Activated naive CD8-positive, alpha-beta T cell (primary cell): ENCODE data around the gene CYP4F22.
A peak's percentile ranks its signal among the peaks of the same experiment; 100 is the strongest.
"Not testable (repeated sequence)": the region's sequence is repeated elsewhere in the genome, so short reads cannot be mapped to it uniquely, and the experiment has no call there.

ENCODE experiments used
- H3K27ac Mint-ChIP-seq: one replicate; pipeline ENCODE4 v1.8.0; 2021; ENCODE audit warnings: mixed read lengths
- H3K27me3 Mint-ChIP-seq: one replicate; pipeline ENCODE4 v1.8.0; 2021; ENCODE audit warnings: mixed read lengths
- H3K36me3 Mint-ChIP-seq: one replicate; pipeline ENCODE4 v1.8.0; 2021; ENCODE audit warnings: mixed read lengths
- H3K4me1 Mint-ChIP-seq: one replicate; pipeline ENCODE4 v1.8.0; 2021; ENCODE audit warnings: low read depth, mixed read lengths
- H3K4me3 Mint-ChIP-seq: one replicate; pipeline ENCODE4 v1.8.0; 2021; ENCODE audit warnings: mild to moderate bottlenecking, mixed read lengths
- H3K9me3 Mint-ChIP-seq: one replicate; pipeline ENCODE4 v1.8.0; 2021; ENCODE audit warnings: low read depth, mixed read lengths

Gene CYP4F22

DNA sequence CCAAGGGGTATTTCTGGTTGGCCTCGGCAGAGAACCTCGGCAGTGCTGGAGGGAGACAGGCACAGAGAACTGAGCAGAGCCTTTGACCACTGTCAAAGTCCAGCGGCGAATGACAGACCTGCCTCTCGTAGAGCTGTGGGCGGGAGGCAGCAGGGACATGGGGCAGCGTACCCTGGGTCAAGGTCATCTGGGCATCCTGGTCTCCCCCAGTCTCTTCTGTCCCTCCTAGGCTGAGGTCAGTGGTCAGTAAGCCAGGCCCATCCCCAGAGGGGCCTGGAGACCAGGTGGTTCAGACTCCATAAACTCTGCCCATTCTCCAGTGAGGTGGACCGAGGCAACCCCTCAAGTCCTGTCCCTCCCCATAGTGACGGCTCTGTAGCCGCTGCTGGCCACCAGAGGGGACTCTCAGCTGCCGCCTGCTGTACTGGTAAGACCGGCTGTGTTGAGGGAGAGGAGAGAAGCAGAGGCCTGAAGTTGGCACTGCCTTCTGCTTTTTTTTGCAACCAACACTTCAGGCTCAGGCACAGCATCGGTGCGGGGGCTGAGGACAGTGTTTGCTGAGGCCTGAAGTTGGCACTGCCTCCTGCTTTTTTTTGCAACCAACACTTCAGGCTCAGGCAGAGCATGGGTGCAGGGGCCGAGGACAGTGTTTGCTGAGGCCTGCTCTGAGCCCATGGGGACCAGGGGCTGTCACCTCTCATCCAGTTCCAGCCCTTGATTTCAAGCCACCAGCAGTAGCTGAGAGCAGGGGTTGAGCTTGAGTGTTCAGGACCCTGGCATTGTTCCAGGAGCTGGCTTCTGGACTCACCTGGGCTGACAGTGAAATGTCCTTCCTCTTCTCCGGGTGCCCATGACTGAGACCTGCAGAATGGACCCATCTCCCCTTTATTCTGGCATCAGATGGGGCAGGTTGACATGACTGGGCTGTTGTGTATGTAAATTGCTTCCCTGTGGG, 28.7 kb upstream of the CYP4F22 start, which contains the start of gene PGLYRP2:
PGLYRP2 (minus strand) TSS at position 111 of the 955 bp plus-strand sequence. CDS start 130 bp downstream, outside the sequence.
- Mint-ChIP-seq H3K27ac (no peak within 1 kb of the TSS), H3K4me1 (peaks cover 40% of the 10 kb centered on the region), H3K27me3 (no peaks in the 10 kb centered on the region), H3K9me3 (no peaks in the 10 kb centered on the region), H3K4me3 (peak within 1 kb of the TSS; percentile 48), H3K36me3 (no peaks in the 10 kb centered on the region)

DNA sequence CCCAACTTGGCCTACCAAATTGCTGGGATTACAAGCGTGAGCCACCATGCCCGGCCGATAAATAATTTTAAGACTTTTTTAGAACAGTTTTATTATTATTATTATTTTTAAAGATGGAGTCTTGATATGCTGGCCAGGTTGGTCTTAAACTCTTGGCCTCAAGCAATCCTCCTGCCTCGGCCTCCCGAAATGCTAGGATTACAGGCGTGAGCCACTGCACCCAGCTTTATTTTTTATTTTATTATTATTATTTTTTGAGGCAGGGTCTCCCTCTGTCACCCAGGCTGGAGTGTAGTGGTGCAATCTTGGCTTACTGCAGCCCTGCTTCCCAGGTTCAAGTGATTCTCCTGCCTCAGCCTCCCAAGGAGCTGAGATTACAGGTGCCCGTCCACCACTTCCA, 27.3 kb upstream of the CYP4F22 start:
- H3K36me3 Mint-ChIP-seq, H3K9me3 Mint-ChIP-seq, H3K27ac Mint-ChIP-seq: not testable (repeated sequence)

DNA sequence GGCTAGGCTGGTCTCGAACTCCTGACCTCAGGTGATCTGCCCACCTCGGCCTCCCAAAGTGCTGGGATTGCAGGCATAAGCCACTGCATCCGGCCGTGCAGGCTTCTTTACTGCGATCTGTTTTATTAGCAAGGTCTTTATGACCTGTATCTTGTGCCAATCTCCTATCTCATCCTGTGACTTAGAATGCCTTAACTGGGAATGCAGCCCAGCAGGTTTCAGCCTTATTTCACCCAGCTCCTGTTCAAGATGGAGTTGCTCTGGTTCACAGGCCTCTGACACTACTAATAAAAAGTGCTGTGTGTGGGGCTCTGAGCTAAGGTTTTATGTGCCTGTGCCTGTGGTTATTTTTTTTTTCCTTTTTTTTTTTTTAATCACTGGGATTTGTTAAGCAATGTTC, 22.6 kb upstream of the CYP4F22 start:
- H3K27ac Mint-ChIP-seq, H3K4me1 Mint-ChIP-seq, H3K27me3 Mint-ChIP-seq, H3K36me3 Mint-ChIP-seq, H3K4me3 Mint-ChIP-seq, H3K9me3 Mint-ChIP-seq: not testable (repeated sequence)

More for the DNA sequence above, 27.3 kb upstream of the CYP4F22 start:
- not testable (repeated sequence) for H3K4me3 Mint-ChIP-seq, H3K27me3 Mint-ChIP-seq
- peaks cover 38% of the 10 kb centered on the region for H3K4me1 Mint-ChIP-seq

DNA sequence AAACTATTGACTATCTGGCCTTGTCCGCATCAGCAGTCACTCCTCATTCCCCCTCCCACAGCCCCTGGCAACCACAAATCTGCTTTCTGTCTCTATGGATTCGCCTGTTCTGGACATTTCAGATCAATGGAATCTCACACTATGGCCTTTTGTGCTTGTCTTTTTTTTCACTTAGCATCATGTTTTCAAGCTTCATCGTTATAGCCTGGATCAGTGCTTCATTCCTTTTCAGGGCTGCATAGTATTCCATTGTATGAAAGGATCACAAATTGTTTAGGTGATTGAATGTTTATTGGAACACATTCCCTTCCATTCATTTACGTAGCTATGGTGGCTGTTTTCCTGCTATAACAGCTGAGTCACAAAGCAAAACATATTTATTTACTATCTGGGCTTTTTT, 21.3 kb upstream of the CYP4F22 start:
- Mint-ChIP-seq H3K27me3 (no peaks in the 10 kb centered on the region), H3K4me1 (peaks cover 10% of the 10 kb centered on the region), H3K4me3 (no peak overlapping the region), H3K9me3 (no peaks in the 10 kb centered on the region), H3K36me3 (no peaks in the 10 kb centered on the region), H3K27ac (no peak overlapping the region)

DNA sequence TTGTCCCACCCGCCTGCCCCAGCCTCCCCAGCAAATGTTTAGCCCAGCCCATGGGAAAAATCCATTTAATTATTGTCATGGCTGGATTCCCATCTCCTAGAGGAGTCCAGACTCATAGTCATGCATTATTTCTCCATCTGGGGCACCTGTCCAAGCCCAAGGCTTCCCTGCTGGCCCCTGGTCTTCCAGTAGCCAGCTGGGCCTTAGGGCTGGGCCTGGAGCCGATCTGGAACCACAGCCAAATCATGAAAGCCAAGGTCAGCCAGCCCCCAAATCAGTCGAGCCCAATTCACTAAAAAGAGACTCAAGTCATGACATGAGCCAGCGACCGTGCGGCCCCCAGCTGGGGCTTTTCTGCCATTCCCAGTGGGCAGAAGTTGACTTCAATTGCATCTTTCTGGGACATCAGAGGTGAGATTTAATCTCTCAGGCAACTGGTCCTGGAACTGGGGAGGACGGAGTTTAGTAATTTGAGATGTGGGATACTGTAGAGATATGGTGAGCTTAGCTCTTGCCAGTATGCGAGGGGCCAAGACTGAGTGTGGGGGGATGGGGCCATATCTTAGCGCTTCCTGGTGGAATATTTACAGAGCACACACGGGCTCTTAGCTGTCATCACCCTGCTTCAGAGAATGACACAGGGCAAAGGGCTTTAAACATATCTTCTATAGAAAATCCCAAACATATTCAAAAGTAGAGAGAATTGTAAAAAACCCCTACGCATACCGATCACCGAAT, 19.7 kb upstream of the CYP4F22 start:
- H3K4me3 Mint-ChIP-seq, result no peak overlapping the region

DNA sequence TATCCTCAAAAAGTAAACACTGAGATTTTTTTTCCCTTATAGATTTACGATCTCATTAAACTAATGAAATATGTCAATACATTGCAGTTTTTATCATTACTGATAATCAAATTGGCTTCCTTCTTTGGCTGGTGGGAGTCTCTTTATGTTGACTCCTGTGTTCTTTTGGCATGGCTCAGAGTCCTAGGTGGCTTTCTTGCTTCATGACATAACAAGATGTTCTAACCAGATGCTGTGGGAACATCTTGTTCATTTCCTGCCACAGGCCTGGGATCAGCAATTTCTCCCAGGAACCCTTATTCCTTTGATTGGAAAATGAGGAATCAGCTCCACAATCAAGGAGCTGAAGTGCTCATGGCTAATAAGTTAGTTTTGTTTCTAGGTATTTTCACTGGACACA, 13.2 kb upstream of the CYP4F22 start:
- no peaks in the 10 kb centered on the region for H3K27me3 Mint-ChIP-seq
- no peaks in the 10 kb centered on the region for H3K36me3 Mint-ChIP-seq
- H3K4me1 Mint-ChIP-seq, result peaks cover 10% of the 10 kb centered on the region
- H3K4me3 Mint-ChIP-seq, result no peak overlapping the region
- no peaks in the 10 kb centered on the region for H3K9me3 Mint-ChIP-seq
- H3K27ac Mint-ChIP-seq, result no peak overlapping the region

More for the DNA sequence above, 19.7 kb upstream of the CYP4F22 start:
- Mint-ChIP-seq H3K4me1 (peaks cover 2% of the 10 kb centered on the region), H3K36me3 (no peaks in the 10 kb centered on the region), H3K9me3 (no peaks in the 10 kb centered on the region), H3K27me3 (no peaks in the 10 kb centered on the region), H3K27ac (no peak overlapping the region)

DNA sequence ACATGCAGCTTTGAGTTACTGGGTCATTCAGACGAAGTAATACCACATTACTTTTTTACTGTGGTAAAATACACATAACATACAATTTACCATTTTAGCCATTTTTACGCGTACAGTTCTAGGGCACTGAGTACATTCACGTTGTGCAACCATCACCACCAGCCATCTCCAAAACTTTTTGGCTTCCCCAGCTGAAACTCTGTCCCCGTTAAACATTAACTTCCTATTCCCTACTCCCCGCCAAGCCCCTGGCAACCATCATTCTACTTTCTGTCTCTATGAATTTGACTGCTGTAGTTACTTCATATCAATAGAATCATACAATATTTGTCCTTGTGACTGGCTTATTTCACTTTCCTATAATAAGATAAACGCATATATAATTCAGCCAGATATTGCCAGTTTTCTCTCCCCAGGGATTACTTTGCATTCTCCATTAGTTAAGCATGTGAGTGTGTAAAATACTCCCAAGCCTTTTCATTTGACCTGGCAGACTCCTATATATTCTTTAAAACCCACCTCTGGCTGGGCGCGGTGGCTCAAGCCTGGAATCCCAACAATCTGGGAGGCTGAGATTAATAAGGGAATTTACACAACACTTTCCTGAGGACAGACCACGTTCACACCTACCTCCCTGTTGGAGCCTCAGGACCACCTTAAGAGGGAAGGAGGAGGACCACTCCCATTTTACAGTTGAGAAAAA, 10.0 kb upstream of the CYP4F22 start:
- H3K9me3 Mint-ChIP-seq, result no peaks in the 10 kb centered on the region

DNA sequence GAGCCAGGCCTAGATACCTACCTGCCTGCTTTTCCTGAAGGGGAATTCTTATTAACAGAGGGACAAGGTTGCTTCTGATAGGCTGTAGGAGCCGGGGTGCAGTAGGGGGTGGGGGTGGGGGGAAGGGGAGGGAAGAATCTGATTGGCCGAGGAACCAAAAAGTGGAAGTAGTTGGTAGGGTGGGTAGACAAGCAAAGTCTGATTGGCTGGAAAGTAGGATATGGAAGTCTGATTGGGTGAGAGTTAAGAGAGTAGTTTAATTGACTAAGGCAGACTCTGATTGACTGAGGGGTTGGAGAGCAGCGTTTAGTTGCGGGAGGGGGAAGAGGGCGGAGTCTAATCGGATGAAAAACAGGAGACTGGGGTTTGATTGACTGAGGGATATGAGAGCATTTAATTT, 9.4 kb upstream of the CYP4F22 start:
- no peaks in the 10 kb centered on the region for H3K27me3 Mint-ChIP-seq
- no peaks in the 10 kb centered on the region for H3K36me3 Mint-ChIP-seq
- no peak overlapping the region for H3K4me3 Mint-ChIP-seq
- H3K27ac Mint-ChIP-seq, result no peak overlapping the region
- H3K9me3 Mint-ChIP-seq, result no peaks in the 10 kb centered on the region
- H3K4me1 Mint-ChIP-seq, result peaks cover 21% of the 10 kb centered on the region

More for the DNA sequence above, 10.0 kb upstream of the CYP4F22 start:
- no peaks in the 10 kb centered on the region for H3K36me3 Mint-ChIP-seq
- peaks cover 21% of the 10 kb centered on the region for H3K4me1 Mint-ChIP-seq
- H3K27me3 Mint-ChIP-seq, result no peaks in the 10 kb centered on the region
- no peak overlapping the region for H3K4me3 Mint-ChIP-seq
- no peak overlapping the region for H3K27ac Mint-ChIP-seq

DNA sequence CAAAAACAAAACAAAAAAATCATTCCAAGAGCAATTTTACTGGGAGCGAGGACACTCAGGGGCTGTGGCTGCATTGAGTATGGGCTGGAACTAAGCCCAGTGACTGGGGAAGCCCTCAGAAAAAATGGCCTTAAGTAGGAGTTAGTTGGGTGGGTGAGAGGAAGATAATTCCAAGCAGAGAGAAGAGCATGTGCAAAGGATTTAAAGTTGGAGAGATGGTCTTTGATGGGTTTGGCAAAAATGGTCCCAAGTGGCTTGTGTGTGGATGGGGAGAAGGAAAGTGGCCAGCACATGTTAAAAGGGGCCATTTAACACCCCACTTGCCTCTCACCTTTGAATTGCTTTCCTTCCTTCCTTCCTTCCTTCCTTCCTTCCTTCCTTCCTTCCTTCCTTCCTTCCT, 6.7 kb upstream of the CYP4F22 start:
- Mint-ChIP-seq H3K9me3 (no peaks in the 10 kb centered on the region), H3K4me1 (peaks cover 21% of the 10 kb centered on the region)

DNA sequence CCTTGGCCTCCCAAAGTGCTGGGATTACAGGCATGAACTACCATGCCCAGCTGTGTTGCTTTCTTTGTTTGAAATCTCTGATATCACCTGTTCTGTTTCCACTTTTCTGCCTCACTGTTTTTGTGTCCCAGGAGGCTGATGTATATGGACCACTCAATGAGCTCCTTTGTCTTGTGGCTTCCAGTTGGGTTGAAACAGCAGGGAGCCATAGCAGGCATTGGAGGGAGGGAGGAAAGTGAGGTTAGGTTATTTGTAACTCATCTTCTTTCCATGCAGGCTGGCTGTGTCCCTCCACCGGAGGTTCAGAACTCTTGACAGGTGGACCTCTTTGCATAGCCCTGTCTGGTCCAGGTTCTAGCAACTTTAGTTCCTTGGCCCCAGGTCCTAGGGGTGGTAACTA, 6.1 kb upstream of the CYP4F22 start:
- Mint-ChIP-seq H3K4me1 (peaks cover 21% of the 10 kb centered on the region), H3K27me3 (no peaks in the 10 kb centered on the region), H3K4me3 (no peak overlapping the region), H3K27ac (no peak overlapping the region), H3K36me3 (no peaks in the 10 kb centered on the region), H3K9me3 (no peaks in the 10 kb centered on the region)

More for the DNA sequence above, 6.7 kb upstream of the CYP4F22 start:
- Mint-ChIP-seq H3K4me3 (no peak overlapping the region), H3K27ac (no peak overlapping the region), H3K27me3 (no peaks in the 10 kb centered on the region), H3K36me3 (no peaks in the 10 kb centered on the region)

DNA sequence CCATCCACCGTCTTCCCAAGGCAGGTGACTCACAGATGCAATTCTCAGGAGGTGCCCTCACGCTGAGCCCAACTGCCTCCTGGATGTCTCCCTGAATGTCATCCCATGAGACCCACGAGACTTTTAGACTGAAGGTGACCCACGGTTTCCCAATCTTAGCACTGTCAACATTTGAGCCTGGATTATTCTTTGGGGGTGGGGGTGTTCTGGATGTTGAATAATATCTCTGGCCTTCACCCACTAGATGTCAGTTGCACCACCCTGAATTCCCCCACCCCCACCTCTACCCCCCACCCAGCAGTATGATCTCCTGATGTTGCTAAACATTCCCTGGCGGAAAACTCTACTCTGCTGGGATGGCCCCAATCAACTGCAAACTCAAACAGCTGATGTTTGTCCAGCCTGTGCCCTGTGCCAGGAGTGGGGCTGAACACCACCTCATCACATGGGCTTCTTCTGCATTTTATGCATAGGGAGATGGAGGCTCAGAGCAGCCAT, 2.2 kb upstream of the CYP4F22 start:
- no peaks in the 10 kb centered on the region for H3K36me3 Mint-ChIP-seq
- H3K27me3 Mint-ChIP-seq, result no peaks in the 10 kb centered on the region
- H3K27ac Mint-ChIP-seq, result no peak overlapping the region
- no peak overlapping the region for H3K4me3 Mint-ChIP-seq
- peaks cover 29% of the 10 kb centered on the region for H3K4me1 Mint-ChIP-seq
- no peaks in the 10 kb centered on the region for H3K9me3 Mint-ChIP-seq

DNA sequence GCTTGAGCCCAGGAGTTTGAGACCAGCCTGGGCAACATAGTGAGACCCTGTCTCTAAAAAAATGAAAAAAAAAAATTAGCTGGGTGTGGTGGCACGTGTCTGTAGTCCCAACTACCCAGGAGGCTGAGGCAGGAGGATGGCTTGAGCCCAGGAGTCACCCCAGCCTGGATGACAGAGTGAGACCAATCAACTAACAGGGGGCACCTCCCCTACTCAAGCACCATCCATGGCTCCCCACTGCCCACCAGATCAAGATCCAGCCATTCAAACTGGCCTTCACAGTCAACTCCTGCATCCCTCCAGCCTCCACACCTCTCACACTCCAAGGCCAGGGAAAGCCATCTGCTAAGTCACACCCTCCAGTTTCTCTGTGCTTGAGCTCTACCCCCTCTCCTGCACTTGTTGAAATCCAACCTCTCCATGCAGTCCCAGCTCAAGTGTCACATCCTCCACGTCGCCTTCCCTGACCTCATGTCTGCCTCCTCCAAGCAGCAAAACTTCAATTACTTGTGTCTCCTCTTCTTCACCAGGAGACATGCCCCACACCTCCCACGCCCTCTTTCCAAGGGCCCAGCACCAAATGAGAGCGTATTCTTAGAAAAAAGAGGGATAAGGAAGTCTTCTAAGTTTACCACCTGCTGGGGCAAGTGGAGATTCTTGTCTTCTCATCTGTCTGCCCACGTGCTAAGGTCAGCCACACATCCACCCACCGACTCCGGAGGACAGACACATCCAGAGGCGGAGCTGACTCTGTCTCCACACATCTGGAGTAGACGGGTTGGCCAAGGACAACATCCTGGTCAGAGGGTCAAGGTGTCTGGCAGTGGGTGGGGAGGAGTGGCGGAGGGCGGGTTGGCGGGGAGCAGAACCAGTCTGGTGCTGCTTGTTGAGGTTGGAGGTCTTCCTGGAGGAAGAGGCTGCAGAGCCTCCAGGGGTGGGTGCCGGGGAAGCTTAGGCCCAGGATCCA, 974 bp upstream of the CYP4F22 start:
- no peak overlapping the region for H3K27ac Mint-ChIP-seq
- H3K4me3 Mint-ChIP-seq, result peak overlapping the region; percentile 85

DNA sequence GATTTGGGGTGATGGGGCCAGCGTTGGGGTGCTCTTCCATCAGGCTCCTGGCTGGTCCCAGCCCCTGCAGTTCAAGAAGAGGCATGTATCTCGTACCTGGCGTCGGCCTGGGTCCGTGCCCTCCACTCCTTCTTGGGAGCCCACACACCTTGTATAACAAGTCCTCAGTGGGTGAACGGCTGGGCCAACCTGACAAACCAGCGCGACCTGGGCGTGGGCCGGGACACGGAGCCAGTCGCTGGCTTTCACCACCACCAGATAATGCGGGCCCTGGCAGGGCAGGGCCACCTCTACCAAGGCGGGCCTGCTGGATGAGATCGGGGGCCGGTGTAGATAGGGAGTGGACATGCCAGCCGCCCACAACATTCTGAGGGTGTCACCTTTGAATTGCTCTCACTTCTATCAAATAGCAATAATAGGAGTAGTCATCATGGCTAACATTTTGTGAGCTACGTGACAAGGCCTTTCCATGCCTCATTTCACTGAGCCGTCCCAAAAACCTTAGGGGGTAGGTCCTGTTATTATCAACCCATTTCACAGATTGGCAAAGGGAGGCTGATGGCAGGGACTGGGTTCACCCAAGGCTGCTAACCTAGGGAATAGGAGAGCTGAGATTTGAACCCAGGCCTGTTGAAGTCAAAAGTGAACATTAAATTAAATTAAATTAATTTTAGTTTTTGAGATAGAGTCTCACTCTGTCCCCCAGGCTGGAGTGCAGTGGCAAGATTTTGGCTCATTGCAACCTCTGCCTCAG, 3.5 kb downstream of the CYP4F22 start:
- Mint-ChIP-seq H3K27ac (no peak overlapping the region), H3K4me3 (no peak overlapping the region), H3K27me3 (no peaks in the 10 kb centered on the region), H3K36me3 (peaks cover 4% of the 10 kb centered on the region), H3K4me1 (peaks cover 47% of the 10 kb centered on the region), H3K9me3 (peaks cover 4% of the 10 kb centered on the region)

More for the DNA sequence above, 974 bp upstream of the CYP4F22 start:
- H3K27me3 Mint-ChIP-seq, result no peaks in the 10 kb centered on the region
- peaks cover 26% of the 10 kb centered on the region for H3K4me1 Mint-ChIP-seq
- no peaks in the 10 kb centered on the region for H3K36me3 Mint-ChIP-seq
- H3K9me3 Mint-ChIP-seq, result no peaks in the 10 kb centered on the region
